Stimulated activated CD8-positive, alpha-beta memory T cell treated with anti-CD3 and anti-CD28 coated beads, Interleukin-12 subunit alpha, Interleukin-12 subunit beta, amount 100 ng/mL, for 1 hour (primary cell): ENCODE results near the gene UBE2G2.
A peak's percentile ranks its signal among the peaks of the same experiment; 100 is the strongest.
"Not testable (repeated sequence)": the region's sequence is repeated elsewhere in the genome, so short reads cannot be mapped to it uniquely, and the experiment has no call there.

Experiments
- DNase-seq: peaks from one replicate; pipeline ENCODE4 v3.0.0-alpha.2; 2020; ENCODE audit warnings: low read depth

Gene UBE2G2

DNA sequence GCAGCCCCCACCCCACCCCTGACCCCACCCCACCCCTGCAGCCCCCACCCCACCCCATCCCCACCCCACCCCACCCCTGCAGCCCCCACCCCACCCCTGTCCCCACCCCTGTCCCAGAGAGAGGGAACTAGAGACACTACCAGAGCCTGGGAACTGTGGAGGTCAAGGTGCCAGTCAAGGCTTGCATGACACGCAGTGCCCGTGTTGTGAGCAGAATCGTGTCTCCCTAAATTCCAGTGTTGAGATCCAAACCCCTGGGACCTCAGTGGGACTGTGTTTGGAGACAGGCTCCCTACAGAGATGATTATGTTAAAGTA, 34.7 kb upstream of the UBE2G2 start:
- DNase-seq: no peak

DNA sequence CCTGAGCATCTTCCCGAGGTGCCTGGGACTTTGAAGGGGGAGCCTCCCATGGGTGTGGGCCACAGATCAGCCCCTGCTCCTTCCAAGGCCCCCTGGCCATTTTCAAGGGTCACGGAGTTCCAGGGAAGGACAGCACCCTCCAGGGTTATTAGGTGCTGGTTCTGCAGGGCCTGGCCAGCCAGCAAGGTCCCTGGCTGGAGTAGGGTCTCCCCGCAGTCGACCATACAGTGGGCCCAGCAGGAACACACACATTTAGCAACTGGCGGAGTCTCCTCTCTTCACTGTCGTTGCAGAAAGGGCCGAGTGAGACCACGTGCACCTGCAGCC, 34.0 kb upstream of the UBE2G2 start:
- DNase-seq: no peak

DNA sequence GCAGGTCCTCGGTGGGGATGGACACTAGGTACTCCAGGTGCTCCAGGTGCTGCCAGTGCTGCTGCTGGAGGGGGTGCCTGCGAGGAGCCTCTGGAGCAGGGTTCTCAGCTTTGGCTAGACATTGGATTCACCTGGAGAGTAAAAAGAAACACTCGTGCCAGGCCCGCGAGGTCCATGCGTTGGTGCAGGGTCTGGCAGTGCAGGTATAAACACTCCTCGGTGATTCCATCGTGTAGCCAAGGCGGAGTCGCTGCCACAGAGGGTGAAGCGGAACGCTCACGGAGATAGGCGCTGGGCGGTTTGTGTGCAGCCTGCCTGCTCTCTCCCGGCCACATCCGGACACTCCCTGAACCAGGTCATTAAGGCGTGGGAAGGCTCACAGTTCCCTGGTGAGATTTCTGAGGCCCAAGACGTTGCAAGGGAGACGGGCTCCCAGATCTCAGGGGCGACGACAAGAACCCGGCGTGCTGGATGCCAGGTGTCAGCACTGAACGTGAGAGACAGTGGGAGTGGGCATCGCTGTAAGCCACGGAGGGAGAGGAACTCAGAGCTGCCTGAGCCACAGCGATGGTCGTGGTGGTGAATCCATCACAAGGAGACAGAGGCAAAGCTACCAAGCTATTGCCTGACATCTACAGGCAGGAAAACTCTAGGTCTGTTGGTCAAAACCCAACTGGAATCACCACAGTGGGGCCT, 33.5 kb upstream of the UBE2G2 start:
- no peak for DNase-seq

DNA sequence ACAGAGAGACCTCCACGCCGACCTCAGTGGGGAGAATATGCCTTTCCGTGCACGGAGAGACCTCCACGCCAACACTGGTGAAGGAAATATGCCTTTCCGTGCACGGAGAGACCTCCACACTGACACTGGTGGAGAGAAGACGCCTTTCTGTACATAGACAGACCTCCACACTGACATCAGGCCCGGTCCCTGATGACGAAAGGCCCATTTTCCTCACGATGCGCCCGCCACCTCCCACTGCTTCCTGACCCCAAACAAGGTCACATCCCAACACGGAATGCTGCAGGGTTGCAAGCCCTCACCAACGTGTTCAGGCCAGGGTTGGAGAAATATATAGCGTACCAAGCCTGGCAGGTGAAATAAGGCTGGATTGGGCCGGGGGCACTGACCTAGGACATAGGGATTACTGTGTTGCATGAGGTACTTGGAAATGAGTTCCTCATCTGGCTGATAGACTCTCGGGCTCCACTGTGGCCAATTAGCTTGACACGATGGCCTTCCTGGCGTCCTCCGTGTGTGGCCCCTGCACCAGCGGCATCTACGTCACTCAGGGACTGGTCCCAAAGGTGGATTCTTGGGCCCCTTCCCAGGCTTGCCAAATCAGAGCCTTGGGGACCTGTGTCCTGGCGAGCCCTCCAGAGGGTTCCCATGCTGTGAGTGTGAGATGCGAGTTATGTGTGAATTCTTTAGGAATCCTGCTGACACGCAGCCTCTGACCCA, 32.8 kb upstream of the UBE2G2 start:
- no peak for DNase-seq

DNA sequence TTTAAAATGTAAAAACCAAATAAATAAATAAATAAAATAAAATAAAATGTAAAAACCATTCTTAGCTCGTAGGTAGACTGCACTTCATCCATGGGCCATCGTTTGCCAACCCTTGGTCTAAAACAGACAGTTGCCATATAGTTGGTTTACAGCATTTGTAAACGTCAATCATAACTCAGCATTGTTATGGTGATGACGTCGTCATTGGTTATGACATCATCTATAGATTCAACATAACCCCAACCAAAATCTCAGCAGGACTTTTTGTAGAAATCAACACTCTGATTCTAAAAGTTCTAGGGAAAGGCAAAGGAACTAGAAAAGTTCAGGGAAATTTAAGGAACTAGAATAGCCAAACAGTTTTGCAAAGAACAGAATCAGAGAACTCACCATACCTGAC, 32.0 kb upstream of the UBE2G2 start:
- DNase-seq: no peak

DNA sequence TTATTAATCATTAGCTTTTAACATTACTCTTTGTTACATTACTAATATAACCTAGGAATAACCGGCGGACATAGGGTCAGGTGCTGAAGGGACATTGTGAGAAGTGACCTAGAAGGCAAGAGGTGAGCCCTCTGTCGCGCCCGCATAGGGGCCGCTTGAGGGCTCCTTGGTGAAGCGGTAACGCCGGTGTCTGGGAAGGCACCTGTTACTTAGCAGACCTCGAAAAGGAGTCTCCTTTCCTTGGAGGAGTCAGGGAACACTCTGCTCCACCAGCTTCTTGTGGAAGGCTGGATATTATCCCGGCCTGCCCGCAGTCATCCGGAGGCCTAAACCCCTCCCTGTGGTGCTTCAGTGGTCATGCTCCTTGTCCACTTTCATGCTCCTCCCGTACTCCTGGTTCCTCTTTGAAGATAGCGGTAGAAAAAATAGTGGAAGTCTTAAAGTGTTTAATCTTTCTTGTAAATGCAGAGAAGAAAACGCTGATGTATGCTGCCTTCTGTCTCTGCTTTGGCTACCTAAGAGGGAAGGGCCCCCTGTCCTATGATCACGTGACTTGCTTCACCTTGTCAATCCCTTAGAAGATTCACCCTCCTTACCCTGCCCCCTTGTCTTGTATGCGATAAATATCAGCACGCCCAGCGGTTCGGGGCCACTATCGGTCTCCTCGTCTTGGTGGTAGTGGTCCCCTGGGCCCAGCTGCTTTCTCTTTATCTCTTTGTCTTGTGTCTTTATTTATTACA, 31.1 kb upstream of the UBE2G2 start:
- DNase-seq: not testable (repeated sequence)

DNA sequence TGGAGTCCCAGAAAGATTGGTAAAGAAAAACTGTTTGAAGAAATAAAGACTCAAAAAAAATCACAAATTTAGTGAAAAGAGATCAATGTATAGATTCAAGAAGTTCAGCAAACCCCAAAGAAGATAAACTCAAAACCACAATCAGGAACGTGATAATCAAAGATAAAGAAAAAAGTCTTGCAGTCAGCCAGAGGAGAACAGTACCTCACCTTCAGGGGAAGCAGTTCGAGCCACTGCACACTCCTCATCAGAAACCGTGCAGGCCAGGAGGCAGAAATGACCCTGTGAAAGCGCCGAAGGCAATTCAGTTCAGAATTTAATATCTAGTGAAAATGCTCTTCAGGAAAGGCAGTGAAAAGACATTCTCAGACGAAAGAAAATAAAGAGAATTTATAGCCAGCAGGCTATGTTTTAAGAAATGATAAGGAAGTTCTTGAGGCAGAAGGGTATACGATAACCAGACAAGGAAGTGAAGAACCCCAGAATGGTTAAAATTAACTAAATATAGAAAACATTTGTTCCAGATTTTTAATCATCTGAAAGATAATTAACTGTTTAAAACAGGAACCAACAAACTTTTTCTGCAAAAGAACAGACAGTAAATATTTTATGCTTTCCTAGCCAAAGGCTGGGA, 29.7 kb upstream of the UBE2G2 start:
- DNase-seq: no peak

DNA sequence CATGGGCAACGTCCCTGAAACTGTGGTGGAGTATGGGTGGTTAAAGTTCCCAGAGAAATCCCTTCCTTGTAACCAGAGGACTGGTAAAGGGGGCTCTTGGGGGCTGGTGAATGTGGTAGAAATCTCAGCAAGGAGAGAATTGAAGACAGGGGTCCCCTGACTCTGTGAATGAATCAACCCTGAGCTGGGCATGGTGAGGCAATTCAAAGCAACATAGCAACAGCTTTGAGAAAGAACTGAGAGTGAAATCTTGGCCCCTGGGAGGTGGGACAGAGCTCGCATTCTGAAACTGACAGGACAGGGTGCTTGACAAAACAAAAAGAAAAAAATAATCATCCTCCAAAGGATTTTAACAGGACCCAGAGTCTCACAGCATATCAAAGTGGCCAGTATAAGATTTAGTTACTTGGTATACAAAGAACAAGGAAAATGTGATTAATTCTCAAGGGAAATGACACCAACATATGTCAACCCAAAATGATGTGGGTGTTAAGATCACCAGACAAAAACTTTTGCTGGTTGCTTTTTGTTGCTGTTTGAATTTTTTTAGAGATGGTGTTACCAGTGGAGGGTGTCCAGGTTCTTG, 28.0 kb upstream of the UBE2G2 start:
- DNase-seq: no peak

DNA sequence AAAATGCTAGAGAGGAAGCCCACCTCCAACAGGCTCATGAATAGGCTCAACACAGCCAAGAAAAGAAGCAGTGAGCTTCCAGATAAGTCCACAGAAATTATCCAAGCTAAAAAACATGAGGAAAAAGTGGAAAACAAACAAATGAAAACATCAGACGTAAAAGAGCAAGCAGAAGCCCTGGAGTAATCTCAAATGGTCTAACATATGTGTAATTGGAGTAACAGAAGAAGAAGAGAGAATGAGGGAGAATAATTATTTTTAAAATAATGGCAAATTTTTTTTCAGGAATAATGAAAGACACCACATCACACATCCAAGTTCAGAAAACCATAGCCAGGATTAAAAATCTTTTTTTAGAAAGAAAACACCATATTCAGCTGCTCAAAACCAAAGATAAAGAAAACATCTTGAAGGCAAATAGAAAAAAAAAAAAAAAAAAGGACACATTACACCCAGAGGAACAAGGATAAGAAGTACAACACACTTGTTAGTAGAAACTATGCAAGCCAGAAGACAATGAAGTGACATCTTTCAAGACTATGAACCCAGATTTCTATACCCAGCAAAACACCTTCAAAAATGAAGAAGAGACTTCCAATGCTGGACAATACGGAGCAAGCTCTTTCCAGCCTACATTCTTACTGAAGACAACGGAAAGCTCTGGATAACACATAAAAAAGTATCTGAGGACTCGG, 26.9 kb upstream of the UBE2G2 start:
- DNase-seq: no peak

DNA sequence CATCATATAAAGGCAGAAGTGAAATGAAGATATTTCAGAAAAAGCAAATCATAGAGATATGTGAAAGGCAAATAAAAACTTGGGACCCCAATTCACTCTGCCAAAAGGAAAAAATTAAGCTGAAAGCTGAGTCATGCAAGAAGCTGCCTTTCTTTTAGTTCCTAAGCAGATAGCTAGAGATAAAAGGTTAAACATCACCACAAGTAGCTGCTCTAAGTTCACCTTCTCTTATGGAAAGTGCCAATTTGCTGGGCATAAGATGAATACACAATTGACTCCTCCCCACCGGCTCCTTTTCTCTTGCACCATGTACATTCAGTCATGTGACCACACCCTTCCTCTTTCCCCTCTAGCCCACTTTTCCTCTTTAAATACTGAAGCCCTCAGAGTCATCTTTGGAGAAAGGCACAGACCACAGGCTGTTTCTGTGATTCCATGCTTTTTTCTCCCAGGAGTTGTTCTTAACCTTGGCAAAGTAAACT, 21.6 kb upstream of the UBE2G2 start:
- DNase-seq: no peak

DNA sequence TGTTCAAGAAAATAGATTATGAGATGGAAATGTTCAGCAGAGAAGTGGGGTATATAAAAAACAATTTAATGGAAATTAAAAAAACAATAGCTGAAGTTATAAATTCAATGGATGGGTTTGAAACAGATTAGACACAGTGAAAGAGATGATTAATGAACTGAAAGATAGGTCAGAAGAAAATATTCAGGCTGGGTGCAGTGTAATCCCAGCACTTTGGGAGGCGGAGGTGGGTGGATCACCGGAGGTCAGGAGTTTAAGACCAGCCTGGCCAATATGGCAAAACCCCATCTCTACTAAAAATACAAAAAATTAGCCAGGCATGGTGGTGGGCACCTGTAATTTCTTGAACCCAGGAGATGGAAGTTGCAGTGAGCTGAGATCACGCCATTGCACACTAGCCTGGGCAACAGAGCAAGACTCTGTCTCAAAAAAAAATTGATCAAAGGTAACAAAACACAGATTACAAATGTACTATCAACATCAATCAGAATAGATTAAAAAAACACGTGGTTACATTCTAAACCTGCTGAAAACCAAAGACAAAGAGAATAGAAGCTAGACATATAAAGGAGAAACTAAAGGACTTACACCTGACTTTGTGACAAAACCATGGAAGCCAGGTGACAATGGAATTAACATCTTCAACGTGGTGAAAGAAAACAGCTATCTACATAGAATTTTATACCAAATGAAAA, 21.0 kb upstream of the UBE2G2 start:
- DNase-seq: no peak

DNA sequence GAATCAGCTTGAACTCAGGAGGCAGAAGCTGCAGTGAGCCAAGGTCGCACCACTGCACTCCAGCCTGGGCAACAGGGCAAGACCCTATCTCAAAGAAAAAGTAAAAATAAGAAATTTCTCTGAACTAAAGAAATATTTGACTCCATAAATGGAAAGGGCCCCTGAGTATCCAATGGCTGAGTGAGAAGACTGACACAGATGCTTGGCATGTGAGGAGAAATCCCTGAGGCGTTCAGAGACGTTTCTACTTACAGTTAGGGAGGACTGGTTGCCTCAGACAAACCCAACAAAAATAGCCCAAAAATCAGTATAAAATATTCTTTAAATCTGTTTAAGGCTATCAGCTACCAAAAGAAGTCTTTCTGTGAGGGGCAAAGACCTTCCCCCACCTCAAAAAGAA, 19.2 kb upstream of the UBE2G2 start:
- DNase-seq: no peak

DNA sequence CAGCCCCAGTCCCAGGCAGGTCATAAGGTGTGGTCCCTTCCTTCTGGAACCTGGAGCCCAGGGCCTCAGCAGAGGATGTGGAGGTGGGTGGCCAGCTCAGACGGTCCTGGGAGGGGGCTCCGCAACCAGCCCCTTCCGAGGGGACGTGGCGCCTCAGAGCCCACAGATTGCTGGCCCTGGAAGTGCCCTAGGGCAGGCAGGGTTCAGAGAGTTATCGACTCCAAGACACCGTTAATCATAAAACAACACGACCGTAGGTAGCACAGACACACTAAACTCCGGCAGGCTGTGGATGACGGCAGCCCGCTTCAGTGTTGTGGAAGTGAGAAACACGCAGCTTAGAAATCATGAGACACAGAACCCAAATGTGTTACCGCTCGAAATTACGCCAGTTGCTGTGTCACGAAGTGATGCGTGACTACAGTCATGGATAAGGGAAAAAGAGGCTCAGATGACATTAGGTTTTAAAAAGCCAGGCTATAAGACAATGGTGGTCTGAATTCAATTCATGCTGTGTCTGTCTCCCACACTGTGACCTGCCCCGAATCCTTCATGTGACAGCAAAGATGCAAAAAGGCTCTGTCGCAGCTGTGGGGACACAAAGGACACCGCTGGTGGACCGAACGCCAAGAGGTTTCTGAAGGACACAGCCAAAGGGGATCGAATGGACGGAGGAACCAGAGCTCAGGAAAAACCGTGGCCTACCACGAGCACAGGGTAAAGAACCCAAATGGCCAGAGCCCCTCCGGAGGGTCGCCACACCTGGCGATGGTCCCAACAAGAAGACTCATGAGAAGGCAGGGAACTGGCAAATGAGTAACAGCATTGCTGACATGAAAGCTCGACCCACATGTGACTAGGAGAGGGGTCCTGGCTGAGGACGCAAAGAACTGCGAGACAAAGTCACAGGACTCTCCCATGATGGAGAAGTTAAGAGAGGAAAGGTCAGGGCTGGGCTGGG, 17.9 kb upstream of the UBE2G2 start:
- no peak for DNase-seq

DNA sequence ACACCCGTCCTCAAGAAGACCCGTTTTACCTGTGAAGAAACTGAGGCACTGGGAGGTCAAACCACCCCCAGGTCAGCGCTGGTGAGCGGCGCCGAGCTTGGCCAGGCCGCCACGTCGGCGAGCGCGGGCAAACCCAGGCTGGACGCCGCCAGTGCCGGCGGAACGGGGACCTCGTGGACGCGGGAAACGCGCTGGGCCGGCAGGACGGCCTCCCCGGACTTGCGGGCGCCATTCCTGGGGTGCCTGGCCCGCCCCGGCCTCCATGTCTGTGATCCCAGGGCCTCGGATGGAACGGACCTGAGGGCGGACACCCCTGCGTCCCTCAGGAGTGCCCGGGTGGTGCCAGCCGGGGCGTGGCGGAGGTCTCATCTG, 17.0 kb upstream of the UBE2G2 start:
- DNase-seq: no peak

DNA sequence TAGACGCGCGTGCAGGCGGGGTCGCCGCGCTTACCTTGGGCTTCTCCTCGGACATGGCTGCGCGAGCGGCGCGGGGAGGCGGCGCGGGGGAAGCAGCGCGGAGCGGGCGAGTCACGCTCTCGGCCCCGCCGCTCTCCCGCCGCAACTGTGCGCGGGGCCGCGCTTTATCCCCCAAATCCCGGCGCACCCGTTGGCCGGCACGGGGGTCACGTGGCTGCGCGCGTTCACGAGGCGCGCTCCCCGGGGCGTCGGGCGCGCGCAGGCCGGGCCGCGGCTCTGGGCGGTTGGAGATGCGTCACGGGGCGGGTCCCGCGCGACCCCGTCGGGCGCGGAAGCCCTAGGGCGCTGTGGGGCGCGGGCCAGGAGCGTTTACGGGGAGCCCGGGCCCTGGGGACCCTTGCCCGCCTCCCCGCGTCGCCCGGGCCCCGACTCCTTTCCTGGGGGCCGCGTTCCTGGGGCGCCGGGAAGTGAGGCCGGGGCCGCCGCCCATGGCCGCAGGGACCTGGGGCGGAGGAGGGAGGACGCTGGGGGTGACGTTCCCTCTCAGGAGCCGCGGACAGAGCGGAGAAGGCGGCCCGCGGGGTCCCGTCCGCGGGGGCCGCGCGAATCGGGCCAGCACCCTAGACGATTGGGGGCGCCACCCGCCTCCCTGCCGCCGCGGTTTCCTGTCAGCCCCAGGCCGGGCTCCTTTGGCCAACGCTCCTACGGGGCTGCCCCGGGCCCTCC, 16.5 kb upstream of the UBE2G2 start, which contains the start of gene SUMO3:
SUMO3 (minus strand) TSS at position 149 of the 726 bp plus-strand sequence; CDS start at position 55, 94 bp downstream.
- DNase-seq: peak; percentile 71

DNA sequence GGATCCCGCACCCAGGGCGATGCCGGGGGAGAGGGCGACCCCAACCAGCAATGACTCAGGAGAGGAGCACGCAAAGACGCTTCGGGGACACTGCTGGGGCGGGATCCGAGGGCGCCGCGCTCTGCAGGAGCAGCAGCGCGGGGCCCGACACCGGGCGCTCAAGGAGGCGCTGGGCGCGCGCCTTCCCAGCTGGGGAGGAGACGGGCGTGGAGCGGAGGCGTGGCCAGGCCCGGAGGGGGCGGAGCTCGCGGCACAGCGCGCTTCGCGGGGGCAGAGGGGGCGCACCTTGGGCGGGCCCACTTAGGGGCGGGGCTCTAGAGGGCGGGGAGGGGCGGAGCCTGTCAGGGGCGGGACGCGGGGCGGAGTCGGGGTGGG, 15.9 kb upstream of the UBE2G2 start:
- peak; percentile 88 for DNase-seq

DNA sequence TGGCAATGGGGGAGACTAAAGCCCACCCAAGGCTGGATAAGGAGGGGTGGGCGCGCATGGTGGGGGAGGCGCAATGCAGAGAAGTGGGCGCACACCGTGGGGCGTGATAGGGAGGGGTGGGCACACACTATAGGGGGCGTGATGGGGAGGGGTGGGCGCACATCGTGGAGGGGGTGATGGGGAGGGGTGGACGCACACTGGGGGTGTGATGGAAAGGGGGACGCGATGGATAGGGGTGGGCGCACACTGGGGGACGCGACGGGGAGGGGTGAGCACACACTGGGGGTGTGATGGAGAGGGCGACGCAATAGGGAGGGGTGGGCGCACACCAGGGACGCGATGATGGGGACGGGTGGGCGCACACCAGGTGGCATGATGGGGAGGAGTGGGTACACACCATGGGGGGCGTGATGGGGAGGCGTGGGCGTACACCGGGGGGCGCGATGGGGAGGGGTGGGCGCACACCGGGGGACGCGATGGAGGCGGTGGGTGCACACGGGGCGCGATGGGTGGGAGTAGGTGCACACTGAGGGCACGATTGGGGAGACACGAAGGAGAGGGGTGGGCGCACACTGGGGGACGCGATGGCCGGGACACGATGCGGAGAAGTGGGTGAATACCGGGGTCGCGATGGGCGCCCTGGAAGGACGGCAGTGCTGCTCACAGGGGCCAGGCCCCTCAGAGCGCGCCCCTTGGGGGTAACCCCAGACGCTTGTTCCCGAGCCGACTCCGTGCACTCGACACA, 15.3 kb upstream of the UBE2G2 start:
- no peak for DNase-seq

DNA sequence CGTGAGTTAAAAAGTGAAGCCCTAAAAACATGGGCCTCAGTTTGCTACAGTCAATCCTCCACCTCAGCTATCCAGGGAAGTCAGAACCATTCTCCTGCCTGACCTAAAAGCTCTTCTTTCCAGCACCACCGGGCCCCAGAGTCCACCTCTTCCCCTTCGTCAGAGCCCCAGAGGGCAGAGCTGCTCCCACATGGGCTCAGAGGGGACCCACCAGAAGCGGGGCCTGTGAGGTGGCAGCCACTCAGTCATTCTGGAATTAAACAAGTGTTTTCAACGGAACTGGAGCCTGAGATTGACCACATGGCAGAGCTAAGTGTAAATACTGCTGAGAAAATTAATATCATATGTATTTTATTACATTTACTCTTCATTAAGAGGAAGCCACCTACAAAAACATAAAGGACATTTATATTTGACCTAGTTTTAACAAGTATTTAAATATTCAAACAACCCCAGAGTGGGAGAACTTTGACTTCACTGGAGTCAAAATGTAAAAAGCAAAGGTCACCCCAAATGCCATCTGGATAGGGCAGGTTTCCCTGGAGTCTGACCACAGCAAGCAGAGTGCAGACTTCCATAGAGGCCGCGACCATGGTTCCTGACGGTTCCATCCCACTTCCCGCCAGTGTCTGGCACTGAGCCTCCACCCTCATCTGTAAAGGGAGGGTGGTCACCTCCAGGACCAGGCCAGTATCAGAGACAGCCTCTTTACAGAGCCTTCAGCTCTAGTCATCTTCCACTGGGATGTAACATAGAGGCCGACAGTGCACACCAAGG, 14.4 kb upstream of the UBE2G2 start:
- no peak for DNase-seq
